Measurements from ENCODE around the gene MCRS1.

Gene MCRS1

GRCh38 chr12:49554266-49554665 is 13.7 kb downstream of the MCRS1 start:
- no peak for DNase-seq

GRCh38 chr12:49553512-49554088 is 14.3 kb downstream of the MCRS1 start:
- no peak for DNase-seq

DNA sequence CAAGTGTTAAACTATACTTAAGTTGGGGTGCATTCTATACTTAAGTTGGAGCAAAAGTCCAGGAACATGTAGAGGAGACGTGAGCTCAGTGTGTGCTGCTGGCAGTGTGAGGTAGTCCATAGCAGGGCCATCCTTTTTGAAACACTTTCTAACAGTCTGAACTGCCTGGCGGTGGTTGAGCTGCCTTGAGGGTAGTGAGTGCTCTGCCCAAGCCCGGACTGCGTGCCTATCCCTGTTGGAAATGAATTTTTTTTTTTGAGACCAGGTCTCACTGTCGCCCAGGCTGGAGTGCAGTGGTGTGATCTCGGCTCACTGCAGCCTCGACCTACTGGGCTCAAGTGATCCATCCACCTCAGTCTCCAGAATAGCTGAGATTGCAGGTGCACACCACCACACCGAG is 15.0 kb downstream of the MCRS1 start:
- no peak for DNase-seq

DNA sequence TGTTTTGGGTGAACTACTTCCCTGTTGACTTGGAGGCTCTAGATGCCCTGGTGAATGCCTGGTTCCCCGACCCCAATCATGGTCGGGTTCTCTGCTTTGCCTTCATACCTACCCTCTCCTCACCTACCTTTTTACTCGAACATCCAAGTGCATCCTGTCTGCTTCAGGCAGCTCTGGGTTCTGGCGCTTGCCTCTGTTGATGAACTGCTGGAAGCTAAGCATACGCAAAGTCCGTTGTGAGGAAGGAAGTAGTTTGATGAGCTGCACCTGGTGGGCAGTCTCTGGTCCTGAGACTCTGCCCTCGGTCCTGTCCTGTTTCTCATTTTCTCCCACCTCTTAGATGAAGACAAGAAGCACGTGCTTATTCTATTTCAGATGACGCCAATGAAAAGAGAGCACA is 15.5 kb downstream of the MCRS1 start:
- DNase-seq: no peak

GRCh38 chr12:49552014-49552413 is 15.9 kb downstream of the MCRS1 start:
- no peak for DNase-seq

- no peak for DNase-seq
Observed at GRCh38 chr12:49550693-49551252, 17.2 kb downstream of the MCRS1 start.

- no peak for DNase-seq
Observed at GRCh38 chr12:49549735-49550692, 17.9 kb downstream of the MCRS1 start.

- DNase-seq: peak; percentile 60
Observed at GRCh38 chr12:49548822-49549648, 18.9 kb downstream of the MCRS1 start.

- DNase-seq: no peak
Observed at GRCh38 chr12:49548481-49548821, 19.5 kb downstream of the MCRS1 start.

DNA sequence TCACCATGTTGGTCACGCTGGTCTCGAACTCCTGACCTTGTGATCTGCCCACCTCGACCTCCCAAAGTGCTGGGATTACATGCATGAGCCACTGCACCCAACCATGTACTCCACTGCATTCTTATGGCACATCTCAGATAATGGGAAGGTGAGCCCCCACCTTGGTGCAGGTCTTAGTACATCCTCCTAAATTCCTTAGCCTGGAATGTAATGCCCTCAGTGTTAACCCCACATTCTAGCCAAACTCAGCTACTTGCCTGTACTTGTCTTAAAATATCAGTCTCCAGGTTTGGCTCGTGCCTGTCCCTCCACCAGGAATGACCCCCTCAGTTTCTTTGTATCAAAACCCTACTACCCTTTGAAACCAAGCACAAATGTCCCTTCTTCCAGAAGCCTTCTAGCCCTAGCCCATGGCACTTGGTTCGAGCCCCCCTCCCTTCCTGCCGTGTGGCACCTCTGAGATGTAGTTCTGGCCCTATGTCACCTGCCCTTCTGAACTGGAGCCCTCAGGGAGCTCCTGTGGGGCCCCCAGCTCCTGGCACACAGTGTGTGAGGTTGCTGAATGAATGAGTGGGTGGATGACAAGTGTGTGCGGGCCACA is 20.8 kb downstream of the MCRS1 start:
- DNase-seq: no peak

- DNase-seq: no peak
Observed at GRCh38 chr12:49546481-49546880, 21.5 kb downstream of the MCRS1 start.

- no peak for DNase-seq
Observed at GRCh38 chr12:49545815-49546214, 22.1 kb downstream of the MCRS1 start.

DNA sequence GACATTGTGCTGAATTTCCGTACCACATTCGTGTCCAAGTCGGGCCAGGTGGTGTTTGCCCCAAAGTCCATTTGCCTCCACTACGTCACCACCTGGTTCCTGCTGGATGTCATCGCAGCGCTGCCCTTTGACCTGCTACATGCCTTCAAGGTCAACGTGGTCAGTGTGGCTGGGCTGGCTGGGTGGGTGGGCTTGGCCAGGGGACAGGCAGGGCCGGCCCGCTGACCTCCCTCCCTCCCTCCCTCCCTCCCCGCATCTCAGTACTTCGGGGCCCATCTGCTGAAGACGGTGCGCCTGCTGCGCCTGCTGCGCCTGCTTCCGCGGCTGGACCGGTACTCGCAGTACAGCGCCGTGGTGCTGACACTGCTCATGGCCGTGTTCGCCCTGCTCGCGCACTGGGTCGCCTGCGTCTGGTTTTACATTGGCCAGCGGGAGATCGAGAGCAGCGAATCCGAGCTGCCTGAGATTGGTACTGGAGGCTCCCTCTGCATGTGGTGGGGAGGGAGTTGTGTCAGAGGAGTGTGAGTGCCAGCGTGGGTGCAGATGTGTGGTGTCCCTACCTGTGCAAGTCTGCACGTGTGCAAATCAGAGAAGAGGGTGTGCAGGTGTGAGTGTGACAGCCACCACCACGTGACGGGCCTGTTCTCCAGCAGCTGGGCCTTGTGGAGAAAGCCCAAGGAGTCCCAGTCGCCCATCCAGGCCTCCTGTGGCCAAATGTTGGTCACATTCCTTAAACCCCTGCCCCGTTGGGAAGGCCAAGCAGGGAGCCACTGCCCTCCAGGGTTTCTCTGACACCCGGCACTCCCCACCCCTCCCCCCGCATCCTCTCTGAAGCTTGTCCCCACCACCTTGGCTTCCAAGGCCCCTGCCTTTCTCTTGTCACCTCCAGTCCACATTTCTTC is 23.8 kb downstream of the MCRS1 start:
- DNase-seq: no peak

GRCh38 chr12:49543221-49543913 is 24.6 kb downstream of the MCRS1 start:
- DNase-seq: no peak

DNA sequence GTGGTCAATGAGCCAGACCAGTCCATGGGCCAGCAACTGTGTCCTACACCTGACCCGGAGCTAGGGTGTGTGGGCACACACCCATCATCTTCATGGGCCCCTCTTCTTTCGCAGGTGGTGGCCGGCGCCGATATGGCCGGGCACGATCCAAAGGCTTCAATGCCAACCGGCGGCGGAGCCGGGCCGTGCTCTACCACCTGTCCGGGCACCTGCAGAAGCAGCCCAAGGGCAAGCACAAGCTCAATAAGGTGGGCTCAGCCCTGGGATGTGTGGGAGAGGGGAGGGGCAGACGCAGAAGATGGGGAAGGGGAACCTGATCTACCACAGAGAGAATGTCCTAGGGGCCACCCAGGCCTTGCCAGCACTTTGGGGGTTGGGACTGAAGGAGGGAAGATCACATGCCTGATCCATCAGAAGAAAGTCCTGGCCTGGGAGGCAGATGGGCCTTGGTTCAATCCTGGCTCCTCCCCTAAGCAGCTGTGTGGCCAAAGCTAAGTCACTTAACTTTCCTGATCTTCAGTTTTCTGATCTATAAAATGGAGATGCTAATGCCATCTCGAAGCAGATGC is 25.3 kb downstream of the MCRS1 start:
- DNase-seq: no peak

DNA sequence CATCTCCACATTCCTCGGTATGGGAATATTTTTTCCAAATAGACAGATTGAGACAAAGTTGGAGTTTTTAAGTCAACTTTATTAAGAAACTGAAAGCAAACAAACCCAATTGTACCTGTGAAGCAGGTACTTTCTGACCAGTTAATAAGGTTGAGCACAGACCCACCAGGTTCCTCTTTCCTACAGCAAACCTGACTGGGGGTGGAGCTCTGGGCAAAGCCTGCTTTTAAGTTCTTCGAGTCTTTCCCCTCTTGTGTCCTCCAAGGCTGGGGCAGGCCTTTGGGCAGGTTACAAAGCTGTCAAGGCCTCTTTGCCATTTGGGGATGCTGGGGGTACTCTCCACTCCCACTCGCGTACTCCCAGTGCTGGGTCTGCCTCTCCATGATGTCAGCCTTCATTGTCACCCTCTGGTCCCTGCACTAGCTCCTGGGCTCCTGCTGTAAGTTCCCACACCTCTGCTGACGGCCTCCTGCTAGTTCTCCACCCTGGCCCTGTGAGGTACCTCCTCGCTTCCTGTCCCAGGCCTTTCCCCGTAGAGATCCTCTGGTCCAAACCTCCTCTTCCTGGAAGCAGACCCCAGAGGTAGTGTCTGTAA is 25.9 kb downstream of the MCRS1 start:
- DNase-seq: peak; percentile 24

GRCh38 chr12:49541140-49541861 is 26.6 kb downstream of the MCRS1 start:
- peak; percentile 19 for DNase-seq

- DNase-seq: peak; percentile 22
Observed at GRCh38 chr12:49540229-49541139, 27.5 kb downstream of the MCRS1 start.
